CD4-positive, alpha-beta T cell (primary cell): ENCODE measurements around the gene HEPACAM2. TPM values are rescaled to one million over a fixed set of nuclear protein-coding genes. Genes with fewer than 3 reads are reported as not detected.

Experiments
- ATAC-seq: fragments of 200-7000 bp; cut with Tn5 transposase; one replicate; pipeline ENCODE4 v1.10.0; 2022; ENCODE audit warnings: mild to moderate bottlenecking; ENCODE audit not compliant: poor library complexity
- CTCF ChIA-PET: fragments of 350-600 bp; sonication (Branson Sonifier 250); formaldehyde crosslinking; loops from one replicate; lab custom pipeline; 2021; ENCODE audit warnings: antibody characterized with exemption, inconsistent platforms; lab: Charles Lee
- POLR2A ChIA-PET: fragments of 350-600 bp; sonication (Branson Sonifier 250); formaldehyde crosslinking; loops from one replicate; lab custom pipeline; 2021; ENCODE audit warnings: antibody characterized with exemption, inconsistent platforms; lab: Charles Lee
- DNase-seq, 14 experiments: peaks; one replicate each; pipeline ENCODE4 v3.0.0-alpha.2; 2013 to 2020; ENCODE audit warnings: mixed read lengths in 2 of 14
- H3K27ac ChIP-seq, 2 donors: one replicate each; pipeline versions ENCODE4 v1.5.1 to v1.7.0; 2013; ENCODE audit warnings: low read length in 2 of 2, low read depth in 1 of 2, mild to moderate bottlenecking in 1 of 2
- H3K27me3 ChIP-seq, 2 experiments: 1 replicate in 1 of 2; 2 replicates in 1 of 2; pipeline versions ENCODE4 v1.6.1 to v1.7.0; 2013; ENCODE audit warnings: low read length in 2 of 2, control low read depth in 1 of 2, mild to moderate bottlenecking in 1 of 2, moderate library complexity in 1 of 2; ENCODE audit not compliant: insufficient read depth in 2 of 2, control insufficient read depth in 1 of 2
- H3K36me3 ChIP-seq: one replicate; pipeline ENCODE4 v1.6.1; 2013; ENCODE audit warnings: low read length, control low read depth; ENCODE audit not compliant: insufficient read depth
- H3K4me1 ChIP-seq: one replicate; pipeline ENCODE4 v1.6.1; 2013; ENCODE audit warnings: low read length, control low read depth; ENCODE audit not compliant: insufficient read depth
- H3K4me3 ChIP-seq: one replicate; pipeline ENCODE4 v1.5.1; 2013; ENCODE audit warnings: mild to moderate bottlenecking, low read length, moderate library complexity
- H3K9me3 ChIP-seq, 2 experiments: 1 replicate in 1 of 2; 2 replicates in 1 of 2; pipeline versions ENCODE4 v1.6.1 to v1.7.0; 2013; ENCODE audit warnings: low read length in 2 of 2, mild to moderate bottlenecking in 2 of 2, control low read depth in 1 of 2, moderate library complexity in 1 of 2; ENCODE audit not compliant: control insufficient read depth in 1 of 2, insufficient read depth in 1 of 2
- H3K27ac Mint-ChIP-seq: one replicate; pipeline ENCODE4 v1.8.0; 2020; ENCODE audit warnings: mixed read lengths
- H3K27me3 Mint-ChIP-seq: one replicate; pipeline ENCODE4 v1.8.0; 2021; ENCODE audit warnings: mixed read lengths
- H3K36me3 Mint-ChIP-seq: one replicate; pipeline ENCODE4 v1.8.0; 2021; ENCODE audit warnings: low read depth, mixed read lengths
- H3K4me1 Mint-ChIP-seq: one replicate; pipeline ENCODE4 v1.8.0; 2021; ENCODE audit warnings: low read depth, mixed read lengths
- H3K4me3 Mint-ChIP-seq: one replicate; pipeline ENCODE4 v1.8.0; 2020; ENCODE audit warnings: mild to moderate bottlenecking, mixed read lengths
- H3K9me3 Mint-ChIP-seq: one replicate; pipeline ENCODE4 v1.8.0; 2020; ENCODE audit warnings: mixed read lengths
- CTCF ChIP-seq: fragments of 200-600 bp; IDR thresholded peaks from one replicate; pipeline ENCODE4 v1.8.0; 2022; ENCODE audit warnings: antibody characterized with exemption, mild to moderate bottlenecking
- intact Hi-C, 2 experiments: fragments of 100-400 bp; cut with DNase I in 1 of 2; cut with micrococcal nuclease in 1 of 2; formaldehyde crosslinking; loops; one replicate each; pipeline versions ENCODE4 v1.15.1 to v1.9.0; 2023 to 2025; cut with DNase I, micrococcal nuclease
- total RNA-seq, 174 experiments: library from RNA in 2 of 174; stranded (reverse) in 2 of 174; gene quantifications; one replicate each; pipeline ENCODE4 v1.2.3 and lab custom pipeline; 2021 to 2026

Gene HEPACAM2
- total RNA-seq, 2 experiments from 2014 or later, result not detected

- DNase-seq (no peak), ATAC-seq (no peak)
- Histone ChIP-seq H3K9me3 (no peaks in the 10 kb centered on the region), H3K27ac (no peak overlapping the region), H3K4me3 (no peak overlapping the region), H3K4me1 (no peaks in the 10 kb centered on the region), H3K36me3 (no peaks in the 10 kb centered on the region), H3K27me3 (no peaks in the 10 kb centered on the region)
- CTCF ChIA-PET, result no interaction called here
- Mint-ChIP-seq H3K36me3 (no peaks in the 10 kb centered on the region), H3K9me3 (no peaks in the 10 kb centered on the region), H3K4me3 (no peak overlapping the region), H3K27me3 (peaks cover 28% of the 10 kb centered on the region), H3K27ac (no peak overlapping the region), H3K4me1 (no peaks in the 10 kb centered on the region)
- POLR2A ChIA-PET, result no interaction called here
- TF ChIP-seq CTCF, result no peak
- intact Hi-C loops, result loop anchor here (5.0 to 10.0 kb wide), 2 partner anchors 908 to 1256 kb away; no protein-coding TSS in a partner anchor
Measured at GRCh38 chr7:93179173-93179572, 47.1 kb downstream of the HEPACAM2 start.

GRCh38 chr7:93178213-93178612 is 48.1 kb downstream of the HEPACAM2 start:
- intact Hi-C loops, result loop anchor here (5.0 to 10.0 kb wide), 2 partner anchors 909 to 1257 kb away; no protein-coding TSS in a partner anchor
- ATAC-seq, result no peak
- Mint-ChIP-seq H3K4me3 (no peak overlapping the region), H3K4me1 (no peaks in the 10 kb centered on the region), H3K27ac (no peak overlapping the region), H3K27me3 (peaks cover 34% of the 10 kb centered on the region), H3K36me3 (no peaks in the 10 kb centered on the region), H3K9me3 (no peaks in the 10 kb centered on the region)
- Histone ChIP-seq H3K4me1 (no peaks in the 10 kb centered on the region), H3K27ac (no peak overlapping the region), H3K36me3 (no peaks in the 10 kb centered on the region), H3K27me3 (no peaks in the 10 kb centered on the region), H3K4me3 (no peak overlapping the region), H3K9me3 (no peaks in the 10 kb centered on the region)
- ChIA-PET POLR2A (no interaction called here), CTCF (no interaction called here)
- DNase-seq, result peak in 2 of 14 experiments; percentile 8 to 20
- peak; percentile 17 for TF ChIP-seq CTCF

- no peak overlapping the region for H3K27ac Mint-ChIP-seq
- Histone ChIP-seq H3K36me3 (no peaks in the 10 kb centered on the region), H3K27ac (no peak overlapping the region), H3K9me3 (peaks cover 0 to 5% of the 10 kb centered on the region in 2 experiments), H3K4me3 (no peak overlapping the region), H3K27me3 (no peaks in the 10 kb centered on the region), H3K4me1 (no peaks in the 10 kb centered on the region)
- H3K4me3 Mint-ChIP-seq, result no peak overlapping the region
- H3K36me3 Mint-ChIP-seq, result no peaks in the 10 kb centered on the region
- H3K4me1 Mint-ChIP-seq, result no peaks in the 10 kb centered on the region
- DNase-seq, result no peak
- ChIA-PET CTCF (no interaction called here), POLR2A (no interaction called here)
- no peak for TF ChIP-seq CTCF
- no peak for ATAC-seq
- intact Hi-C loops, result loop anchor here (5.0 to 10.0 kb wide), 2 partner anchors 910 to 1258 kb away; no protein-coding TSS in a partner anchor
- H3K9me3 Mint-ChIP-seq, result peaks cover under 1% of the 10 kb centered on the region
- peaks cover 28% of the 10 kb centered on the region for H3K27me3 Mint-ChIP-seq
Measured at GRCh38 chr7:93176992-93177580, 49.2 kb downstream of the HEPACAM2 start.
